K562 (cell line): ENCODE results near the gene PRDX1. TPM values are rescaled to one million over a fixed set of nuclear protein-coding genes. Genes with fewer than 3 reads are reported as not detected.

Source experiments
- EGR1 ChIP-seq: fragments of 450-650 bp; conservative IDR thresholded peaks from 2 replicates; pipeline ENCODE4 v1.6.1; 2017; ENCODE audit warnings: mild to moderate bottlenecking
- ELF4 ChIP-seq: fragments of 450-650 bp; formaldehyde crosslinking; IDR thresholded peaks from 2 replicates; pipeline ENCODE4 v1.4.0; 2022; ENCODE audit warnings: missing genetic modification characterization
- FIP1L1 ChIP-seq: fragments of 200-400 bp; formaldehyde crosslinking; IDR thresholded peaks from 2 replicates; pipeline ENCODE4 v1.6.1; 2018; ENCODE audit warnings: mild to moderate bottlenecking, low read depth, low read length; ENCODE audit not compliant: poor library complexity, severe bottlenecking
- FOXA3 ChIP-seq, 2 experiments: fragments of 450-650 bp in 1 of 2; sonication (generic) in 1 of 2; formaldehyde crosslinking; IDR thresholded peaks in 1 of 2; conservative IDR thresholded peaks in 1 of 2; 2 replicates each; pipeline versions ENCODE4 v1.4.0 to v1.8.0; 2020 to 2022; ENCODE audit warnings: mild to moderate bottlenecking in 2 of 2, missing genetic modification reagents in 1 of 2
- HNRNPK ChIP-seq: fragments of 200-400 bp; formaldehyde crosslinking; IDR thresholded peaks from one replicate; pipeline ENCODE4 v1.6.1; 2018; ENCODE audit warnings: mild to moderate bottlenecking, low read depth, low read length; ENCODE audit not compliant: poor library complexity, severe bottlenecking
- JUN ChIP-seq, 2 experiments: sonication (generic) in 1 of 2; formaldehyde crosslinking in 1 of 2; IDR thresholded peaks; 2 replicates each; pipeline versions ENCODE4 v1.6.1 to v1.8.0; 2012 to 2022; ENCODE audit warnings: borderline replicate concordance in 2 of 2, mild to moderate bottlenecking in 2 of 2, improper control_type of control experiment in 1 of 2, low read depth in 1 of 2, low read length in 1 of 2, missing genetic modification reagents in 1 of 2
- KDM2B ChIP-seq: fragments of 250-450 bp; sonication (Bioruptor Pico); IDR thresholded peaks from 2 replicates; pipeline ENCODE4 v1.8.0; 2021; ENCODE audit warnings: mild to moderate bottlenecking, moderate library complexity
- KLF16 ChIP-seq: IDR thresholded peaks from 2 replicates; pipeline ENCODE4 v1.6.1; 2016; ENCODE audit warnings: antibody characterized with exemption
- MCM2 ChIP-seq: fragments of 450-650 bp; IDR thresholded peaks from 2 replicates; pipeline ENCODE4 v1.6.1; 2017; ENCODE audit warnings: low read depth, mild to moderate bottlenecking
- MTA1 ChIP-seq: fragments of 450-650 bp; IDR thresholded peaks from 2 replicates; pipeline ENCODE4 v1.6.1; 2017; ENCODE audit warnings: borderline replicate concordance
- NR2C1 ChIP-seq, 2 experiments: fragments of 450-650 bp; IDR thresholded peaks; 2 replicates each; pipeline ENCODE4 v1.6.1; 2017; ENCODE audit warnings: mild to moderate bottlenecking in 2 of 2, antibody characterized with exemption in 1 of 2, inconsistent platforms in 1 of 2, missing compliant biosample characterization in 1 of 2, missing genetic modification characterization in 1 of 2
- POLR2AphosphoS2 ChIP-seq: IDR thresholded peaks from 2 replicates; pipeline ENCODE4 v1.6.1; 2012; ENCODE audit warnings: low read length, improper control_type of control experiment
- PRMT5 ChIP-seq: sonication (generic); formaldehyde crosslinking; IDR thresholded peaks from 2 replicates; pipeline ENCODE4 v1.5.0; 2020; ENCODE audit warnings: missing genetic modification reagents
- SMAD4 ChIP-seq: fragments of 250-450 bp; sonication (Bioruptor Pico); conservative IDR thresholded peaks from 2 replicates; pipeline ENCODE4 v1.8.0; 2021; ENCODE audit warnings: inconsistent platforms, mild to moderate bottlenecking, moderate library complexity
- SMC3 ChIP-seq: conservative IDR thresholded peaks from 2 replicates; pipeline ENCODE4 v1.6.1; 2011; ENCODE audit warnings: low read depth, low read length, improper control_type of control experiment; ENCODE audit not compliant: insufficient read depth
- SP2 ChIP-seq: IDR thresholded peaks from 2 replicates; pipeline ENCODE4 v1.6.1; 2011; ENCODE audit warnings: mild to moderate bottlenecking, low read depth, low read length, moderate library complexity; ENCODE audit not compliant: poor library complexity, severe bottlenecking; ENCODE audit errors: extremely low read depth
- TAF1 ChIP-seq: IDR thresholded peaks from 2 replicates; pipeline ENCODE4 v1.6.1; 2011; ENCODE audit warnings: mild to moderate bottlenecking, low read length, moderate library complexity; ENCODE audit not compliant: insufficient read depth, control insufficient read depth, severe bottlenecking; ENCODE audit errors: extremely low read depth
- ZKSCAN1 ChIP-seq: fragments of 150-350 bp; IDR thresholded peaks from 2 replicates; pipeline ENCODE4 v1.6.1; 2016; ENCODE audit warnings: low read depth, low read length
- ZNF165 ChIP-seq: fragments of 250-450 bp; sonication (Bioruptor Pico); IDR thresholded peaks from 2 replicates; pipeline ENCODE4 v1.4.0; 2020; ENCODE audit warnings: borderline replicate concordance
- ZNF184 ChIP-seq: sonication (generic); formaldehyde crosslinking; IDR thresholded peaks from 2 replicates; pipeline ENCODE4 v1.5.0; 2020; ENCODE audit warnings: missing genetic modification reagents
- ZNF23 ChIP-seq: fragments of 250-450 bp; sonication (Bioruptor Pico); IDR thresholded peaks from 2 replicates; pipeline ENCODE4 v1.4.0; 2020; ENCODE audit warnings: mild to moderate bottlenecking
- ZNF316 ChIP-seq: fragments of 450-650 bp; IDR thresholded peaks from 2 replicates; pipeline ENCODE4 v1.6.1; 2016
- ZNF551 ChIP-seq: fragments of 250-450 bp; sonication (Bioruptor Pico); IDR thresholded peaks from 2 replicates; pipeline ENCODE4 v1.5.0; 2021; ENCODE audit warnings: mild to moderate bottlenecking, moderate library complexity
- ZNF699 ChIP-seq: fragments of 250-450 bp; sonication (Bioruptor Pico); IDR thresholded peaks from 2 replicates; pipeline ENCODE4 v1.8.0; 2021; ENCODE audit warnings: mild to moderate bottlenecking, moderate library complexity; ENCODE audit not compliant: insufficient replicate concordance
- ZNF778 ChIP-seq: fragments of 450-650 bp; formaldehyde crosslinking; IDR thresholded peaks from 2 replicates; pipeline ENCODE4 v1.4.0; 2020; ENCODE audit warnings: mild to moderate bottlenecking, moderate library complexity
- polyA plus RNA-seq, 8 experiments: library from polyadenylated mRNA; depleted of rRNA in 4 of 8; stranded (reverse) in 5 of 8; unstranded in 3 of 8; fragments of >200 nt; fragmentation: Nextera tagmentation in 2 of 8; fragmentation: Illumina TruSeq in 1 of 8; extraction: Ambion mirVana in 2 of 8; extraction: Trizol in 1 of 8; gene quantifications; 2 replicates each; pipeline versions ENCODE4 v1.2.1 to v1.2.3, GENCODE V29; 2011 to 2014; ENCODE audit warnings: inconsistent platforms in 1 of 8, missing spikeins in 1 of 8
- total RNA-seq, 7 experiments: library from RNA; depleted of rRNA in 6 of 7; stranded (reverse); fragments of >200 nt in 6 of 7; fragmentation: Illumina TruSeq in 2 of 7; extraction: Trizol in 2 of 7; gene quantifications; 2 replicates each; pipeline versions ENCODE4 v1.2.1 to v1.2.3, GENCODE V29; 2011 to 2021; ENCODE audit warnings: low replicate concordance in 1 of 7
- TF ChIP-seq, protein P1 (sequence below): sonication (generic); formaldehyde crosslinking; IDR thresholded peaks from 2 replicates; pipeline ENCODE4 v1.8.1; 2023; ENCODE audit warnings: mild to moderate bottlenecking, missing genetic modification reagents
- TF ChIP-seq, protein P2 (sequence below): sonication (generic); formaldehyde crosslinking; IDR thresholded peaks from 2 replicates; pipeline ENCODE4 v1.9.0; 2022; ENCODE audit warnings: mild to moderate bottlenecking, missing genetic modification reagents
- TF ChIP-seq, protein P3 (sequence below): fragments of 250-450 bp; sonication (Bioruptor Pico); IDR thresholded peaks from 2 replicates; pipeline ENCODE4 v1.5.1; 2021; ENCODE audit warnings: mild to moderate bottlenecking

Gene PRDX1
- total and polyA plus RNA-seq, 9 of the 15 experiments (the other 6 are each of a cell fraction or from before 2014, with no cell fraction given): 748 to 2,388 (median 1,045) TPM

DNA sequence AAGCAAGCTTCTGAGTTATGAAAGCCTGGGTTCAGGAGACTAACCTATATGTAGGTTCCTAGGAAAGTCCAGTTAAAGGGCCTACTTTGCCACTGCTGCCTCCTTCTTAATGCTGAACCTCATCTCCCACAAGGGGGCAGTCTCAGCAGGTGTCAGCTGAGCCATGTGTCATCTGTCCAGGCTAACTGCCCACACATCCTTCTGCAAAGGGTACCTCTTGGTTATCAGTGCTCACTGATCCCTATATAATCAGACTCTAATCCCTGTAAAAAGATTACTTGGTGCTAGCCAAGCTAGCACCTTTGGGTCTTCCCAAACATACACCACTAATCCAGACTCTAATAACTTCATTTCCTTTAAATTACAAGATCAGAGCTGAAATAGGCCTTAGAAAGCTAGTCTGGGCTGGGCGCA lies 9.0 kb downstream of the PRDX1 start (continued):
- TF ChIP-seq SP2: no peak
- TF ChIP-seq MCM2: no peak
- no peak for TF ChIP-seq FIP1L1
- no peak for TF ChIP-seq FOXA3 (CRISPR knock-in tag; conservative IDR thresholded peaks at IDR 0.05 in 1 of 2, IDR thresholded peaks at IDR 0.05 in 1 of 2)
- peak; percentile 62; the same call in 1 of the 2 replicates for TF ChIP-seq JUN (IDR thresholded peaks at IDR 0.05; ENCODE audit: borderline replicate concordance, low read depth, low read length)
- TF ChIP-seq JUN (CRISPR knock-in tag; IDR thresholded peaks at IDR 0.05; ENCODE audit: borderline replicate concordance): peak; percentile 73; the same call in 1 of the 2 replicates
- no peak for TF ChIP-seq ZNF316
- TF ChIP-seq MTA1: 0 out of 2 replicates have a peak, but pooled peaks have one; percentile 20
- 0 out of 2 replicates have a peak, but pooled peaks have one; percentile 51 for TF ChIP-seq ZKSCAN1
- no peak for TF ChIP-seq ELF4 (CRISPR knock-in tag)
- no peak for TF ChIP-seq ZNF551
- TF ChIP-seq ZNF699 (CRISPR knock-in tag): no peak
- no peak for TF ChIP-seq ZNF165 (CRISPR knock-in tag)
- no peak for TF ChIP-seq KDM2B
- no peak for TF ChIP-seq SMAD4 (CRISPR knock-in tag)
- TF ChIP-seq, protein P1, sequence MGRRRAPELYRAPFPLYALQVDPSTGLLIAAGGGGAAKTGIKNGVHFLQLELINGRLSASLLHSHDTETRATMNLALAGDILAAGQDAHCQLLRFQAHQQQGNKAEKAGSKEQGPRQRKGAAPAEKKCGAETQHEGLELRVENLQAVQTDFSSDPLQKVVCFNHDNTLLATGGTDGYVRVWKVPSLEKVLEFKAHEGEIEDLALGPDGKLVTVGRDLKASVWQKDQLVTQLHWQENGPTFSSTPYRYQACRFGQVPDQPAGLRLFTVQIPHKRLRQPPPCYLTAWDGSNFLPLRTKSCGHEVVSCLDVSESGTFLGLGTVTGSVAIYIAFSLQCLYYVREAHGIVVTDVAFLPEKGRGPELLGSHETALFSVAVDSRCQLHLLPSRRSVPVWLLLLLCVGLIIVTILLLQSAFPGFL: no peak
- 0 out of 2 replicates have a peak, but pooled peaks have one; percentile 68 for TF ChIP-seq POLR2AphosphoS2
- TF ChIP-seq ZNF23 (CRISPR knock-in tag): no peak
- TF ChIP-seq EGR1: peak; percentile 64
- TF ChIP-seq ZNF184 (CRISPR knock-in tag): no peak
- no peak for TF ChIP-seq NR2C1 (IDR thresholded peaks at IDR 0.05)
- TF ChIP-seq NR2C1 (tag; IDR thresholded peaks at IDR 0.05): no peak; the same call in 1 of the 2 replicates
- 0 out of 2 replicates have a peak, but pooled peaks have one; percentile 30 for TF ChIP-seq KLF16
- peak; percentile 87 for TF ChIP-seq SMC3
- TF ChIP-seq ZNF778: no peak
- TF ChIP-seq, protein P2, sequence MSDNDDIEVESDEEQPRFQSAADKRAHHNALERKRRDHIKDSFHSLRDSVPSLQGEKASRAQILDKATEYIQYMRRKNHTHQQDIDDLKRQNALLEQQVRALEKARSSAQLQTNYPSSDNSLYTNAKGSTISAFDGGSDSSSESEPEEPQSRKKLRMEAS (CRISPR knock-in tag): peak; percentile 71
- TF ChIP-seq PRMT5: no peak
- no peak for TF ChIP-seq TAF1
- TF ChIP-seq, protein P3, sequence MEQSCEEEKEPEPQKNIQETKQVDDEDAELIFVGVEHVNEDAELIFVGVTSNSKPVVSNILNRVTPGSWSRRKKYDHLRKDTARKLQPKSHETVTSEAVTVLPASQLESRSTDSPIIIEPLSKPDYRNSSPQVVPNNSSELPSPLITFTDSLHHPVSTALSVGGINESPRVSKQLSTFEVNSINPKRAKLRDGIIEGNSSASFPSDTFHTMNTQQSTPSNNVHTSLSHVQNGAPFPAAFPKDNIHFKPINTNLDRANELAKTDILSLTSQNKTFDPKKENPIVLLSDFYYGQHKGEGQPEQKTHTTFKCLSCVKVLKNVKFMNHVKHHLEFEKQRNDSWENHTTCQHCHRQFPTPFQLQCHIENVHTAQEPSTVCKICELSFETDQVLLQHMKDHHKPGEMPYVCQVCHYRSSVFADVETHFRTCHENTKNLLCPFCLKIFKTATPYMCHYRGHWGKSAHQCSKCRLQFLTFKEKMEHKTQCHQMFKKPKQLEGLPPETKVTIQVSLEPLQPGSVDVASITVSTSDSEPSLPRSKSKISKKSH: no peak
- TF ChIP-seq HNRNPK: no peak
